ENCODE results near the gene RCAN1.

RCAN1 gene

GRCh38 chr21:34648739-34649297, 33.9 kb upstream of the RCAN1 start:
- TF ChIP-seq TAF1 (IDR thresholded peaks at IDR 0.05; ENCODE audit: borderline replicate concordance, insufficient read depth, low read length), result no peak
- TF ChIP-seq REST (IDR thresholded peaks at IDR 0.05; ENCODE audit: insufficient read depth in 1 of 2, low read depth in 2 of 2, low read length in 2 of 2), result no peak
- no peak for TF ChIP-seq SIN3A (IDR thresholded peaks at IDR 0.05; ENCODE audit: borderline replicate concordance, insufficient read depth, low read length)
- TF ChIP-seq POLR2AphosphoS5 (IDR thresholded peaks at IDR 0.05; ENCODE audit: low read depth, low read length), result no peak
- no peak for TF ChIP-seq FOXP2 (optimal IDR thresholded peaks at IDR 0.05; ENCODE audit: borderline replicate concordance, extremely low read depth, extremely low read length, insufficient read depth)

GRCh38 chr21:34647555-34647954, 32.6 kb upstream of the RCAN1 start:
- TF ChIP-seq FOXP2 (optimal IDR thresholded peaks at IDR 0.05; ENCODE audit: borderline replicate concordance, extremely low read depth, extremely low read length, insufficient read depth) (no peak), SIN3A (IDR thresholded peaks at IDR 0.05; ENCODE audit: borderline replicate concordance, insufficient read depth, low read length) (no peak), REST (IDR thresholded peaks at IDR 0.05; ENCODE audit: insufficient read depth in 1 of 2, low read depth in 2 of 2, low read length in 2 of 2) (no peak), TAF1 (IDR thresholded peaks at IDR 0.05; ENCODE audit: borderline replicate concordance, insufficient read depth, low read length) (no peak), POLR2AphosphoS5 (IDR thresholded peaks at IDR 0.05; ENCODE audit: low read depth, low read length) (no peak)

GRCh38 chr21:34644825-34645224, 29.9 kb upstream of the RCAN1 start:
- no peak for TF ChIP-seq POLR2AphosphoS5 (IDR thresholded peaks at IDR 0.05; ENCODE audit: low read depth, low read length)
- TF ChIP-seq SIN3A (IDR thresholded peaks at IDR 0.05; ENCODE audit: borderline replicate concordance, insufficient read depth, low read length), result no peak
- TF ChIP-seq TAF1 (IDR thresholded peaks at IDR 0.05; ENCODE audit: borderline replicate concordance, insufficient read depth, low read length), result no peak
- TF ChIP-seq REST (IDR thresholded peaks at IDR 0.05; ENCODE audit: insufficient read depth in 1 of 2, low read depth in 2 of 2, low read length in 2 of 2), result no peak
- TF ChIP-seq FOXP2 (optimal IDR thresholded peaks at IDR 0.05; ENCODE audit: borderline replicate concordance, extremely low read depth, extremely low read length, insufficient read depth), result no peak

GRCh38 chr21:34642211-34643075, 27.5 kb upstream of the RCAN1 start:
- TF ChIP-seq SIN3A (IDR thresholded peaks at IDR 0.05; ENCODE audit: borderline replicate concordance, insufficient read depth, low read length) (no peak), REST (IDR thresholded peaks at IDR 0.05; ENCODE audit: insufficient read depth in 1 of 2, low read depth in 2 of 2, low read length in 2 of 2) (no peak), TAF1 (IDR thresholded peaks at IDR 0.05; ENCODE audit: borderline replicate concordance, insufficient read depth, low read length) (no peak), POLR2AphosphoS5 (IDR thresholded peaks at IDR 0.05; ENCODE audit: low read depth, low read length) (no peak), FOXP2 (optimal IDR thresholded peaks at IDR 0.05; ENCODE audit: borderline replicate concordance, extremely low read depth, extremely low read length, insufficient read depth) (no peak)
